Stimulated activated CD4-positive, alpha-beta T cell treated with anti-CD3 and anti-CD28 coated beads, TNF-alpha, amount 100 ng/mL, for 24 hours (primary cell): ENCODE data around the gene UBL5.

ENCODE experiments used
- DNase-seq, 3 experiments: peaks; one replicate each; pipeline ENCODE4 v3.0.0-alpha.2; 2020; ENCODE audit warnings: low read depth in 3 of 3

Gene UBL5

GRCh38 chr19:9854282-9854846 lies 26.6 kb downstream of the UBL5 start:
- no peak for DNase-seq

- no peak for DNase-seq
These were observed 28.9 kb downstream of the UBL5 start for GRCh38 chr19:9856609-9857008.

GRCh38 chr19:9857076-9857721 lies 29.5 kb downstream of the UBL5 start:
- DNase-seq: no peak

GRCh38 chr19:9857920-9858746 lies 30.4 kb downstream of the UBL5 start:
- no peak for DNase-seq

- DNase-seq: no peak
These were observed 31.0 kb downstream of the UBL5 start for GRCh38 chr19:9858766-9859165.

GRCh38 chr19:9860407-9860806 lies 32.7 kb downstream of the UBL5 start:
- DNase-seq: no peak

- DNase-seq: no peak
These were observed 33.8 kb downstream of the UBL5 start for GRCh38 chr19:9861503-9861902.

- DNase-seq: no peak
These were observed 35.2 kb downstream of the UBL5 start for GRCh38 chr19:9862938-9863337.

GRCh38 chr19:9863759-9864158 lies 36.0 kb downstream of the UBL5 start:
- no peak for DNase-seq

- no peak for DNase-seq
These were observed 38.2 kb downstream of the UBL5 start for GRCh38 chr19:9865732-9866501.

- no peak for DNase-seq
These were observed 41.4 kb downstream of the UBL5 start for GRCh38 chr19:9868983-9869617.

GRCh38 chr19:9871626-9872338 lies 44.1 kb downstream of the UBL5 start:
- DNase-seq: no peak

GRCh38 chr19:9872618-9873242 lies 45.0 kb downstream of the UBL5 start:
- no peak for DNase-seq

- DNase-seq: no peak
These were observed 47.4 kb downstream of the UBL5 start for GRCh38 chr19:9875031-9875627.

GRCh38 chr19:9875796-9876195 lies 48.1 kb downstream of the UBL5 start:
- no peak for DNase-seq

- no peak for DNase-seq
These were observed 50.2 kb downstream of the UBL5 start for GRCh38 chr19:9877780-9878510.

- no peak for DNase-seq
These were observed 50.9 kb downstream of the UBL5 start for GRCh38 chr19:9878511-9879196.
